ENCODE data around the gene FGF4.
A peak's percentile ranks its signal among the peaks of the same experiment; 100 is the strongest.

The FGF4 gene

DNA sequence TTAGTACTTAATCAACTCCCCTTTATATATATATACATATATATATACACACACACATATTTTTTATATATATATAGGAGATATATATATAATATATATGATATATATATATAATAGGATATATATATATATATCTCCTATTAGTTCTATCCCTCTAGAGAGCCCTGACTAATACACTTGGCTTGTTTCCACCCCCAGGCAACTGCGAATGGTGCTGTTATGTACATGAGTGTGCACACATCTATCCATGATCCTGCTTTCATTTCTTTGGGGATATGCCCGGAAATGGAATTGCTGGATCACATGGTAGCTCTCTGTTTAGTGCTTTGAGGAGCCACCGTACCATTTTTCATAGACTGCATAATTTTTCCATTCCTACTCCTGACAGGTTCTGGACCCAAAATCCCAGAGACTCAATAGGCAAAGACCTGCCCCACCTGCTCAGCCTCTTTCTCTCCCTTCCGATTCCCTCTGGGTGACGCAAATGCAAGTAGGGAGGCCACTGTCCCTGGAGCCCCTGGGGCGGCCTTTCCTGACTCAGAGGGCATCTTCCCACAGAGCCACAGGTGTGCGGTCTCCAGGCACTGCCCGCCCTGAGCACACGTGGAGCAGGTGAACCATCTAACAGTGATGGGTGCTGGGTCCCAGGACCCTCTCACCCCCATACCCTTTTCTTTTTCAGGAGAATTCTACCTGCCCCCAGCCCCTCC lies 32.1 kb upstream of the FGF4 start:
- no peak for DNase-seq

- no peak for DNase-seq
Observed at GRCh38 chr11:69804769-69805508, 29.8 kb upstream of the FGF4 start.

- DNase-seq: no peak
Observed at GRCh38 chr11:69803604-69804218, 28.6 kb upstream of the FGF4 start.

GRCh38 chr11:69803022-69803421 lies 27.9 kb upstream of the FGF4 start:
- DNase-seq: no peak

DNA sequence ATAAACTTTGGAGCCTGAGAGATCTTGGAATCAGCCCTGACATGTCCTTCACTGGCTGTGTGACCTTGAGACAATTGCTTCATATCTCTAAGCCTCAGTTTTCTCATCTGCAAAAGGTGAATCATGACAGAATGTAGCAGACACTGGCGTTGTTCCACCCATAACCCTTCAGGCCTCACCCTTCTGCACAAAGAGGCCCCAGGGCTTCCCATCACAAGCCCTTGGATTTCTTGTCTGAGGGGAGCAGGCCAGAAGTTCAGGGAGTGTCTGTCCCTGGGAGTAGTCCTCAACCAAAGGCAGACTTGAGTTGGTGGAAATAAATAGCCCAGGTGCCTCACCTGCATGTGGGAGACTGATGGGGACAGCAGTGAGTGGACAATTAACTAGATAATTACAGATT lies 27.4 kb upstream of the FGF4 start:
- no peak for DNase-seq

GRCh38 chr11:69801513-69802335 lies 26.6 kb upstream of the FGF4 start:
- no peak for DNase-seq

- no peak for DNase-seq
Observed at GRCh38 chr11:69800278-69800677, 25.1 kb upstream of the FGF4 start.

DNA sequence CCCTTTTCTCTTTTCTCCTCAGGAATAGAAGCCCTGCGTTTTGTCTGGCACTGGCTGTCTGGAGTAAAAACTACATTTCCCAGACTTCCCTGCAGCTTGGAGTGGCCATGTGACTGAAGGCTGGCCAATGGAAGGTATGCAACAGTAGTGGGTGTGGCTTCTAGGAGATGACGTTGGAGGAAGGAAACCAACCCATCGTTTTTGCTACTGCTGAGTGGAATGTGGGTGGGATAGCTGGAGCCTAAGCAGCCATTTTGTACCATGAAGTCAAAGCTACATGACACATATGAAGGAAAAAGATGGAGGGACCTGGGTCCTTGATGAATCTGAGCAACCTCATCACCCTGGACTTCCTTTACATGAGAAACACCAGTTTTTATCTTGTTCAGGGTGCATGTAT lies 24.4 kb upstream of the FGF4 start:
- peak; percentile 8 for DNase-seq

DNA sequence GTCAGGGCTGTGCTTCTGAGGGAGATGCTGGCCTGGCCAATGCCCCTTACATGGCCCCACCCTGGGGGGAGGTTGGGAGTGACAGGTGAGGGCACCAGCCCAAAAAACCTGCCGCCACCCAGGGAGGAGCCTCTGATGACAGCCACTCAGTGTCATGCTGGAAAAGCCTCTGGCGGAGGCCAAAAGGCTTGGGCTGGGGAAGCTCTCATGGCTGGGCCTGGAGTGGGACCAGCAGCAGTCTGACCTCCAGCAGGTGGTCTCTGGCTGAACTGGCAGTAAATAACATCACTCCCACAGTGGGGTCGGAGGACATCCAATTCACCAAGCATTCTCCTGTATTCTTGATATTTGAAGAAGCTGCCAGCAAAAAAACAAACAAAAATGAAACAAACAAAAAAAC lies 24.0 kb upstream of the FGF4 start:
- no peak for DNase-seq

- no peak for DNase-seq
Observed at GRCh38 chr11:69797737-69798528, 22.8 kb upstream of the FGF4 start.

- DNase-seq: no peak
Observed at GRCh38 chr11:69797156-69797555, 22.0 kb upstream of the FGF4 start.

- DNase-seq: no peak
Observed at GRCh38 chr11:69796063-69796462, 20.9 kb upstream of the FGF4 start.

DNA sequence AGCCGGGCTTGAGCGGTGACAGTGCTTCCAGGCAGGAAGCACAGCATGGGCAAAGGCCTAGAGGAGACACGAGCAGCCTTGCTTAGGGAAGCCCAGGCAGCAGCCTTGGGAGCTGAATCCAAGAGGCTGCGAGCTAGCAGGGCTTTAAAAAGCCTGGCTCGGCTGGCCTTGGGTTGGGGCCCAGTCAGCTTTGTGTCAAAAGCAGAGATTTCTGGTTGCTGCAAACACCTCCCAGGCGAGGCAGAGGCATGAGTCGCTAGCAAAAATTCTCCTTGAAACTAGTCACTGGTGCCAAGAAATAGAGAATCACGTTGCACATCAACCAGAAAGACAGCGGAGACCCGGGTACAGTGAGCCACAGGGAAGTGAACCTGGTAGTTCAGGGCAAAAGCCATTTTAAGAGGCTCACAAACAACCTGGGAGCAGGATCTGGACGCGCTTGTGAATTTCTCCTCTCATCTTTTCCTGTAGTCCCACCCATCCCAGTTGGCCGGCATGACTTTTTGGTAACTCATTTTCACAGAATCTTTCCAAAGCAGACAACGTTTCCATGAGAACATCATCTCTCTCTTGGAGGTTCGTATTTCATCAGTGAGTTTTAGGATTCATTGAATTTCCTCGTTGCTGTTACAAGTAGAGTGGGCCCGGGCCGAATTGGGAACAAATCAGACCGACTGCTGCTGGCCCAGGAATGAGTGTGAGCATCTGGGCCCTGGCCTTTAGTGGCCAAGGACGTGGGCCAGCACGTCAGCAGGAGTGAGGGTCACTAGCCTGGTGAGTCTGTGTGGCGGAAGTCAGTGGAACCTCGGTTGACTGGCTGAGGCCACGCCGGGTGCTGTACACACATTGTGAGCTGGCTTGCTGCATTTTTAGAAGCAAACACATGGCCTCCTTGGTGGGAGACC lies 16.4 kb upstream of the FGF4 start:
- DNase-seq: peak; percentile 81

DNA sequence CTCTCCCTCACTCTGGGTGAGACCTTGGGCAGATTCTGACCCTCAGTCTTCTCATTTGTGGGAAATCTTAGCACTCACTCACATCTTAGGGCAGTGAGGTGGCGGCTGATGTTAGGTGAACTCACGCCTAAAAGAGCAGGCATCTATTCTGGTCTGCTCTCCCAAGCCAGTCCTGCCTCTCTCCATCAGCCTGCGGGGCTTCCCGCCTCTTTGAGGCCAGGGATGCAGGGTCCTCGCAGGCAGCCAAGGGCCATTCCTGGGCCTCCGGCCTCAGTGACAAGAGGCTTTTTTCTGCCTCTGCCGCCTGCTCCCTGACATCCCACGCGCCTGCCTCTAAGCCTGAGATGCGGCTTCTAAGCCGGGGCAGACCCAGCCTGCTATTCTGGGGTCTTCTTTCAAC lies 13.8 kb upstream of the FGF4 start:
- no peak for DNase-seq

GRCh38 chr11:69787906-69788305 lies 12.8 kb upstream of the FGF4 start:
- no peak for DNase-seq

GRCh38 chr11:69787457-69787856 lies 12.3 kb upstream of the FGF4 start:
- DNase-seq: no peak

- DNase-seq: no peak
Observed at GRCh38 chr11:69781241-69781640, 6.1 kb upstream of the FGF4 start.

GRCh38 chr11:69778373-69778772 lies 3.2 kb upstream of the FGF4 start:
- no peak for DNase-seq

GRCh38 chr11:69774354-69775162 lies 583 bp downstream of the FGF4 start:
- DNase-seq: no peak

DNA sequence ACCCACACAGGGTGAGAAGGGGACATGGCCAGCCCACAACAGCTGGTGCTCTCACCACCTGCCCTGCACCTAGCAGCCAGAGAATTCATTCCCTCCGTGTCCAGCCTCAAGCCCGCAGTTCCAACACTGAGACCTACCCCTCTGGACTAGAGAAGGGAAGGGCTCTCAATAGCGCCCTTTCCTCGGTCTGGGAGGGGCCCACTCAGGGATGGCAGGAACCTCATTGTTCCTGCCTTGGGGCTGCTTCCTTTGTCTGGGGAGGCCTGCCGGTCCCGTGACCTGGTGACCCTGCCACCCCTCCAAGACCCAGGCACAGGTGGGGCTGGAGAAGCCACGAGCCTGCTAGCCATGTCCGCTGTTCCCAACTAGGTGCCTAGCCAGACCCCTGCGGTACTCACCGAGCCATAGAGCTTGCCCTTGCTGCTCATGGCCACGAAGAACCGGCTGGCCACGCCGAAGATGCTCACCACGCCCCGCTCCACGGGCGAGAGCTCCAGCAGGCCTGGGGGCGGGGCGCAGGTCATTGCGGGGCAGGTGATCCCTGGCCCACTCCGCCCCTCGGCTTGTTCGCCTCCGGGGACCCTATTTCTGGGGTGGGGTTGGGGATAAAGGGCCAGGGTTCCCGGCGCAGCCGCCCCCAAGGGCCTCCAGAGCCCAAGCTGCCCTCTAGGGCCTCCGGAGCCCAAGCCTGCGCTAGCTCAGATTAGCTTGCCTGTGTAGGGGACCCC lies 1.4 kb downstream of the FGF4 start:
- DNase-seq: no peak

All from NCI-H226 (cell line).